OCI-LY1 (cell line): ENCODE measurements around the gene ALDH16A1.
A peak's percentile ranks its signal among the peaks of the same experiment; 100 is the strongest.

ENCODE experiments used
- H2AFZ ChIP-seq: fragments of 200-600 bp; sonication (generic), shearing (Covaris generic); 2 replicates; pipeline ENCODE4 v1.6.0; 2014; ENCODE audit warnings: antibody characterized with exemption, mild to moderate bottlenecking, low read length
- H3F3A ChIP-seq: fragments of 200-600 bp; sonication (generic), shearing (Covaris generic); 2 replicates; pipeline ENCODE4 v1.6.0; 2014; ENCODE audit warnings: mild to moderate bottlenecking, antibody characterized with exemption, low read length, moderate library complexity; ENCODE audit not compliant: insufficient read depth
- H3K27ac ChIP-seq: fragments of 200-600 bp; sonication (generic); 2 replicates; pipeline ENCODE4 v1.5.1; 2014; ENCODE audit warnings: low read length, mixed run types, mild to moderate bottlenecking, low read depth; ENCODE audit not compliant: poor library complexity, severe bottlenecking
- H3K27me3 ChIP-seq: fragments of 200-600 bp; sonication (generic); 2 replicates; pipeline ENCODE4 v1.6.0; 2014; ENCODE audit warnings: antibody characterized with exemption, mild to moderate bottlenecking, low read length, moderate library complexity; ENCODE audit not compliant: insufficient read depth
- H3K36me3 ChIP-seq: fragments of 200-600 bp; sonication (generic); 2 replicates; pipeline ENCODE4 v1.6.1; 2014; ENCODE audit warnings: mild to moderate bottlenecking, antibody characterized with exemption, low read length, moderate library complexity, mixed read lengths; ENCODE audit not compliant: insufficient read depth
- H3K4me1 ChIP-seq: fragments of 200-600 bp; sonication (generic); 2 replicates; pipeline ENCODE4 v1.5.1; 2014; ENCODE audit warnings: mild to moderate bottlenecking, low read length, moderate library complexity; ENCODE audit not compliant: insufficient read depth, severe bottlenecking
- H3K4me2 ChIP-seq: fragments of 200-600 bp; sonication (generic), shearing (Covaris generic); 2 replicates; pipeline ENCODE4 v1.6.1; 2014; ENCODE audit warnings: low read length
- H3K4me3 ChIP-seq: fragments of 200-600 bp; sonication (generic); 2 replicates; pipeline ENCODE4 v1.5.1; 2014; ENCODE audit warnings: low read length, low read depth, mild to moderate bottlenecking, mixed read lengths; ENCODE audit not compliant: poor library complexity, severe bottlenecking
- H3K79me2 ChIP-seq: fragments of 200-600 bp; shearing (Covaris generic); 2 replicates; pipeline ENCODE4 v1.6.1; 2016; ENCODE audit warnings: mixed run types, low read length, mixed read lengths; ENCODE audit not compliant: insufficient read depth
- H3K9ac ChIP-seq: fragments of 200-600 bp; sonication (generic), shearing (Covaris generic); 2 replicates; pipeline ENCODE4 v1.6.1; 2014; ENCODE audit warnings: mild to moderate bottlenecking, low read length, mixed read lengths
- H3K9me2 ChIP-seq: fragments of 200-600 bp; sonication (generic), shearing (Covaris generic); 2 replicates; pipeline ENCODE4 v1.6.1; 2014; ENCODE audit warnings: low read depth, mild to moderate bottlenecking, low read length, mixed read lengths
- H3K9me3 ChIP-seq: fragments of 200-600 bp; shearing (Covaris generic); 2 replicates; pipeline ENCODE4 v1.6.1; 2014; ENCODE audit warnings: low read length, mixed read lengths
- H4K20me1 ChIP-seq: fragments of 200-600 bp; sonication (generic), shearing (Covaris generic); 2 replicates; pipeline ENCODE4 v1.6.0; 2016; ENCODE audit warnings: mild to moderate bottlenecking, low read length; ENCODE audit not compliant: insufficient read depth
- EZH2 ChIP-seq: fragments of 200-600 bp; sonication (generic), shearing (Covaris generic); IDR thresholded peaks from 2 replicates; pipeline ENCODE4 v1.8.0; 2017; ENCODE audit warnings: borderline replicate concordance, mixed run types, mild to moderate bottlenecking, antibody characterized with exemption, low read length, moderate library complexity, mixed read lengths
- TF ChIP-seq, protein P1 (sequence below): fragments of 200-600 bp; sonication (generic), shearing (Covaris generic); IDR thresholded peaks from 2 replicates; pipeline ENCODE4 v1.5.1; 2017; ENCODE audit warnings: mild to moderate bottlenecking, antibody characterized with exemption, low read length, moderate library complexity, mixed read lengths

Gene ALDH16A1

DNA sequence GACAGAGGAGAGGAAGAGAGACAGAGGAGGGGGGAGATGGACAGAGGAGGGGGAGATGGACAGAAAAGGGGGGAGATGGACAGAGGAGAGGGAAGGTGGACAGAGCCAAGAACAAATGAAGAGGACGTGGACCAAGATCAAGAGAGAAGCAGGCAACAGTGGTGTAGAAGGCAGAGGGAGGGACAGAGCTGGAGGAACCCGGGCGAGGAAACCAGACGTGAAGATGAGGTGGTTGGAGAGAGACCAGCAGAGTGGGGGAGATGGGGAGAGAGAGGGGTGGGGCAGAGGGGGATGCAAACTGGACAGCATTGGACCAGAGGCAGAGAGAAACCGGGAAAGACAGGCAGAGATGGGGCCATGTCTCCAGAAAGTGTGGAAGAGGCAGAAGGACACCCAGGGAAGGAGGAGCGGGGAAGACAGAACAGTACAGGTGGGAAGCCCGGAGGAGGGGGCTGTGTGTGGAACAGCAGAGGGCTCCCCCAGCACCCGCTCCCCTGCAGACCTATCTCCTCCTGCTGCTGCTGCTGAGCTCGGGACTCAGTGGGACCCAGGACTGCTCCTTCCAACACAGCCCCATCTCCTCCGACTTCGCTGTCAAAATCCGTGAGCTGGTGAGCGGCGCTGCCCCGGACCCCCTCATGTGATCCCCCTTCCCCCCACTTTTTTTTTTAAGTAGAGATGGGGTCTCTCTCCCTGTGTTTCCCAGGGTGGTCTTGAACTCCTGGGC, 22.3 kb downstream of the ALDH16A1 start:
- Histone ChIP-seq H3K9me2 (no peaks in the 10 kb centered on the region), H3K4me2 (peak overlapping the region; percentile 81), H3K36me3 (no peaks in the 10 kb centered on the region), H4K20me1 (no peaks in the 10 kb centered on the region), H3K27me3 (no peaks in the 10 kb centered on the region), H3F3A (no peaks in the 10 kb centered on the region), H3K4me3 (no peak overlapping the region), H2AFZ (no peak overlapping the region), H3K9ac (no peak overlapping the region; the same call in 1 of the 2 replicates), H3K4me1 (peaks cover 32% of the 10 kb centered on the region), H3K27ac (peak overlapping the region; percentile 5), H3K9me3 (no peaks in the 10 kb centered on the region), H3K79me2 (no peaks in the 10 kb centered on the region)
- no peak for TF ChIP-seq EZH2
- TF ChIP-seq, protein P1, sequence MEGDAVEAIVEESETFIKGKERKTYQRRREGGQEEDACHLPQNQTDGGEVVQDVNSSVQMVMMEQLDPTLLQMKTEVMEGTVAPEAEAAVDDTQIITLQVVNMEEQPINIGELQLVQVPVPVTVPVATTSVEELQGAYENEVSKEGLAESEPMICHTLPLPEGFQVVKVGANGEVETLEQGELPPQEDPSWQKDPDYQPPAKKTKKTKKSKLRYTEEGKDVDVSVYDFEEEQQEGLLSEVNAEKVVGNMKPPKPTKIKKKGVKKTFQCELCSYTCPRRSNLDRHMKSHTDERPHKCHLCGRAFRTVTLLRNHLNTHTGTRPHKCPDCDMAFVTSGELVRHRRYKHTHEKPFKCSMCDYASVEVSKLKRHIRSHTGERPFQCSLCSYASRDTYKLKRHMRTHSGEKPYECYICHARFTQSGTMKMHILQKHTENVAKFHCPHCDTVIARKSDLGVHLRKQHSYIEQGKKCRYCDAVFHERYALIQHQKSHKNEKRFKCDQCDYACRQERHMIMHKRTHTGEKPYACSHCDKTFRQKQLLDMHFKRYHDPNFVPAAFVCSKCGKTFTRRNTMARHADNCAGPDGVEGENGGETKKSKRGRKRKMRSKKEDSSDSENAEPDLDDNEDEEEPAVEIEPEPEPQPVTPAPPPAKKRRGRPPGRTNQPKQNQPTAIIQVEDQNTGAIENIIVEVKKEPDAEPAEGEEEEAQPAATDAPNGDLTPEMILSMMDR = no peak

DNA sequence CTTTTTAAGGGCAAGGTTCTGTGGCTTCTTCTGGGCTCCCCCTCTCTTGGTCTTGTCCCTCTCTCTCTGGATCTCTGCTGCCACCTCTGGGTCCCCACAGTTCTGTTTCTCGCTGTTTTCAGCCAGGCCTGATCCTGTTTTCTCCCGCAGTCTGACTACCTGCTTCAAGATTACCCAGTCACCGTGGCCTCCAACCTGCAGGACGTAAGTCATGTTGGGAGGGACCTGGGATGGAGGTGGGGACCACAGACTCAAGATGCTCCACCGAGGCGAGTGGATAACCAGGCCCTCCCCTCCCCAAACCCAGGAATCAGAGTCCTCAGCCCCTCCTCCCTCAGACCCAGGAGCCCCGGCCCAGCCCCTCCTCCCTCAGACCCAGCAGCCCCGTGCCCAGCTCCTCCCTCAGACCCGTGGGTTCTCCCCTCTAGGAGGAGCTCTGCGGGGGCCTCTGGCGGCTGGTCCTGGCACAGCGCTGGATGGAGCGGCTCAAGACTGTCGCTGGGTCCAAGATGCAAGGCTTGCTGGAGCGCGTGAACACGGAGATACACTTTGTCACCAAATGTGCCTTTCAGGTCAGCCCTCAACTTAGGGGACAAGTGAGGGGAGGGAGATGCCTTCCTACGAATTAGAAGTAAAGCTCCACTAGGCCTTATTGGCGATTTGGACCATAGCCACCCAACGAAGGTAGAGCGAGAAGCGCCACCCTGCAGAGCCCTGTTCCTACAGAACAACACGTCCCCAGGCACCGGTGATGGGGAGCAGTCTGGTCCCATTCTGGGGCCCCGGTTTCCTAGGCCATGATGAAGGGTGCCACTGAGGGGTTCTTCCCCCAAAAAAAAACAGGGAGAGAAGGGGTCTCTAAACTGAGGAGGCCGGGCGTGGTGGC, 23.2 kb downstream of the ALDH16A1 start:
- Histone ChIP-seq H3K27me3 (no peaks in the 10 kb centered on the region), H3K27ac (peak overlapping the region; percentile 5), H4K20me1 (no peaks in the 10 kb centered on the region), H3F3A (no peaks in the 10 kb centered on the region), H3K9ac (no peak overlapping the region), H3K36me3 (no peaks in the 10 kb centered on the region), H3K4me3 (no peak overlapping the region), H3K9me3 (no peaks in the 10 kb centered on the region), H3K79me2 (no peaks in the 10 kb centered on the region), H3K4me1 (peaks cover 27% of the 10 kb centered on the region), H3K9me2 (no peaks in the 10 kb centered on the region), H3K4me2 (peak overlapping the region; percentile 40), H2AFZ (no peak overlapping the region)
- no peak for TF ChIP-seq EZH2
- TF ChIP-seq, protein P1 = peak; percentile 74

DNA sequence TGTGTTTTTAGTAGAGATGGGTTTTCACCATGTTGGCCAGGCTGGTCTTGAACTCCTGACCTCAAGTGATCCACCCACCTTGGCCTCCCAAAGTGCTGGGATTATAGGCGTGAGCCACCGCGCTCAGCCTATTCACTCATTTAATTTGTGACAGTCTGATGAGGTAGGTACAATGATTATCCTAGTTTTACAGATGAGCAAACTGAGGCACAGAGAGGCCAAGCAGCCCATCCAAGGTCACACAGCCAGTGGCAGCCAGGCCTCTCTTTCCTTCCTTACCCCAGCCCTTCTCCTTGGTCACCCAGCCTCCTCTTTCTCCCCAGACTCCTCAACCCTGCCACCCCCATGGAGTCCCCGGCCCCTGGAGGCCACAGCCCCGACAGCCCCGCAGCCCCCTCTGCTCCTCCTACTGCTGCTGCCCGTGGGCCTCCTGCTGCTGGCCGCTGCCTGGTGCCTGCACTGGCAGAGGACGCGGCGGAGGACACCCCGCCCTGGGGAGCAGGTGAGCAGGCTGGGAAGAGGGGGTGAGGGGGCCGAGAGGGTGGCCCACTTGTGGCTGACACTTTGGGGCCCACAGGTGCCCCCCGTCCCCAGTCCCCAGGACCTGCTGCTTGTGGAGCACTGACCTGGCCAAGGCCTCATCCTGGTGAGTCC, 27.1 kb downstream of the ALDH16A1 start:
- Histone ChIP-seq H3K9me3 (no peaks in the 10 kb centered on the region), H3F3A (no peaks in the 10 kb centered on the region), H3K4me2 (no peak overlapping the region), H3K9ac (no peak overlapping the region), H3K4me1 (peaks cover 9% of the 10 kb centered on the region), H3K36me3 (no peaks in the 10 kb centered on the region), H3K27me3 (no peaks in the 10 kb centered on the region), H3K9me2 (no peaks in the 10 kb centered on the region), H2AFZ (no peak overlapping the region), H3K4me3 (no peak overlapping the region), H3K79me2 (no peaks in the 10 kb centered on the region), H4K20me1 (no peaks in the 10 kb centered on the region), H3K27ac (no peak overlapping the region)
- TF ChIP-seq, protein P1 = no peak
- TF ChIP-seq EZH2 = no peak
